HG03565 (cell line): Measurements from ENCODE around the gene ARHGDIB.

Source experiments
- ATAC-seq: cut with Tn5 transposase; IDR thresholded peaks from one replicate; pipeline ENCODE4 v1.9.1; 2021; ENCODE audit warnings: mild to moderate bottlenecking, moderate library complexity; ENCODE audit not compliant: unreplicated experiment

Gene ARHGDIB

GRCh38 chr12:14900521-14901227 lies 60.7 kb downstream of the ARHGDIB start:
- ATAC-seq: no peak

GRCh38 chr12:14896521-14897169 lies 64.8 kb downstream of the ARHGDIB start:
- ATAC-seq: no peak

GRCh38 chr12:14893506-14894250 lies 67.7 kb downstream of the ARHGDIB start:
- ATAC-seq: no peak

GRCh38 chr12:14892726-14893505 lies 68.5 kb downstream of the ARHGDIB start:
- ATAC-seq: no peak
